ENCODE data around the gene MTFP1.
A peak's percentile ranks its signal among the peaks of the same experiment; 100 is the strongest.

The MTFP1 gene

DNA sequence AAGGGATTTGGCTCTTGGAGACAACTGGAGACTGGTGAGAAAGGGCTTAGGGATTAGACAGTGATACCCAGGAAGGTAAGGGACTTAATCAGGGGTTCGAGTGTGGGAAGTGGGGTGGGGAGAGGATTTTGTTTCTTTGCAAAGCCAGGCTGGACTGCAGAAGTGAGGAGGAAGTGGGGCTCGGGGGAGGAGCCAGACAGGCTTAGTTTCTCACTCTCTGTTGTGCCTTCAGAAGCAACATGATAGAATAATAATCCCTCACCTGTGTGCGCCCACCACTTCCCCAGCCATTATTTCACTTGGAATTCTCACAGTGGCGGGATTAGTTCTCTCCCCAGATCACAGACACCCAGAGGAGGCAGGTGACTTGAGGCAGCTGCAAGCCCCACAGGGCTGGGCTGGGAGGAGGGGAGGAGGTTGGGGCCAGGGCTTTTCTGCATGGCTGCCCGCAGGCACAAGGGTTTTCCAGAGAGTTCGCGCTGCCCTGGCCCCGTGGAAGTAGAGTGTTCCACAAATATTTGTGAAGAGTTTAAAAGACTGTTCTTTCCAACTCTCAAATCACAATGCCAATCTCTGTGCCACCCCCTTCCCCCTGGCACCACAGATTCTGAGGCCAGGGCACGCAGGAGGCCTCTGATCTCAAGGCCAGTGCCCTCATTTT is 32.8 kb upstream of the MTFP1 start:
- TF ChIP-seq CTCF (IDR thresholded peaks at IDR 0.05; ENCODE audit: low read length) (no peak), EZH2 (IDR thresholded peaks at IDR 0.05; ENCODE audit: borderline replicate concordance, low read length) (no peak)
- peak overlapping the region; percentile 8 for H3K4me3 ChIP-seq (ENCODE audit: low read depth, low read length, poor library complexity, severe bottlenecking)
- peak overlapping the region; percentile 1; the same call in 1 of the 2 replicates for H3K9ac ChIP-seq (ENCODE audit: low read length)
- peak overlapping the region; percentile 6 for H3K27ac ChIP-seq (ENCODE audit: low read depth, low read length, poor library complexity, severe bottlenecking)
- H2AFZ ChIP-seq (ENCODE audit: low read length) = peak overlapping the region; percentile 1; the same call in 1 of the 2 replicates
- H3K4me2 ChIP-seq (ENCODE audit: low read length) = peak overlapping the region; percentile 40
- H3K36me3 ChIP-seq (ENCODE audit: insufficient read depth, low read length) = peaks cover 6% of the 10 kb centered on the region; the same call in 1 of the 2 replicates
- H3K27me3 ChIP-seq (ENCODE audit: insufficient read depth, low read length) = peaks cover 5% of the 10 kb centered on the region
- H4K20me1 ChIP-seq (ENCODE audit: insufficient read depth, low read length) = no peaks in the 10 kb centered on the region
- H3K4me1 ChIP-seq (ENCODE audit: insufficient read depth, low read length, severe bottlenecking) = peaks cover 36% of the 10 kb centered on the region
- no peaks in the 10 kb centered on the region for H3K9me2 ChIP-seq (ENCODE audit: low read depth, low read length)
- no peaks in the 10 kb centered on the region for H3K79me2 ChIP-seq (ENCODE audit: insufficient read depth, low read length)
- no peaks in the 10 kb centered on the region for H3F3A ChIP-seq (ENCODE audit: insufficient read depth, low read length)
- H3K9me3 ChIP-seq (ENCODE audit: low read length) = peaks cover 7% of the 10 kb centered on the region

GRCh38 chr22:30393322-30393680 is 32.3 kb upstream of the MTFP1 start:
- no peaks in the 10 kb centered on the region for H3F3A ChIP-seq (ENCODE audit: insufficient read depth, low read length)
- no peaks in the 10 kb centered on the region for H4K20me1 ChIP-seq (ENCODE audit: insufficient read depth, low read length)
- H2AFZ ChIP-seq (ENCODE audit: low read length) = no peak overlapping the region; the same call in 1 of the 2 replicates
- H3K4me3 ChIP-seq (ENCODE audit: low read depth, low read length, poor library complexity, severe bottlenecking) = no peak overlapping the region
- no peak overlapping the region; the same call in 1 of the 2 replicates for H3K9ac ChIP-seq (ENCODE audit: low read length)
- H3K4me2 ChIP-seq (ENCODE audit: low read length) = peak overlapping the region; percentile 40; the same call in 1 of the 2 replicates
- peaks cover 6% of the 10 kb centered on the region for H3K27me3 ChIP-seq (ENCODE audit: insufficient read depth, low read length)
- no peak overlapping the region for H3K27ac ChIP-seq (ENCODE audit: low read depth, low read length, poor library complexity, severe bottlenecking)
- no peak for TF ChIP-seq CTCF (IDR thresholded peaks at IDR 0.05; ENCODE audit: low read length)
- TF ChIP-seq EZH2 (IDR thresholded peaks at IDR 0.05; ENCODE audit: borderline replicate concordance, low read length) = no peak
- no peaks in the 10 kb centered on the region for H3K79me2 ChIP-seq (ENCODE audit: insufficient read depth, low read length)
- H3K36me3 ChIP-seq (ENCODE audit: insufficient read depth, low read length) = peaks cover 6% of the 10 kb centered on the region; the same call in 1 of the 2 replicates
- peaks cover 7% of the 10 kb centered on the region for H3K9me3 ChIP-seq (ENCODE audit: low read length)
- no peaks in the 10 kb centered on the region for H3K9me2 ChIP-seq (ENCODE audit: low read depth, low read length)
- H3K4me1 ChIP-seq (ENCODE audit: insufficient read depth, low read length, severe bottlenecking) = peaks cover 36% of the 10 kb centered on the region

DNA sequence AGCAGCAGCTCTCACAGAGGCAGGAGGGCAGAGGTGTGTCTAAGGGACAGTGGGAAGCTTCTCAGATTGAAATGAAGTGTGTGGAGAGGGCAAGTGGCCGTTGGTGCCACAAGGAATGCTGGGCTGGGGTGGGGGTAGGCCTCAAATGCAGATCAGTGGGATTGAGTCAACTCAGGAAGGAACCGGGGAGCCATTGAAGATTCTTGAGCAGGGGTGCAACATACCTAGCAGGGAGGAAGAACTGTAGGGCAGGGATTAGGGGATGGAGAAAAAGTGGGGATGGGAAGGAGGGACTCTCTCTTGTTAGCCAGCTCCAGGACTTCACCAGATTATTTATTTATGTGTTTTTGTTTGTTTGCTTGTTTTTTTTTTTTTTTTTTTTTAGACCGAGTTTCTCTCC is 31.7 kb upstream of the MTFP1 start:
- H3F3A ChIP-seq (ENCODE audit: insufficient read depth, low read length) = no peaks in the 10 kb centered on the region
- TF ChIP-seq EZH2 (IDR thresholded peaks at IDR 0.05; ENCODE audit: borderline replicate concordance, low read length) (no peak), CTCF (IDR thresholded peaks at IDR 0.05; ENCODE audit: low read length) (no peak)
- no peak overlapping the region for H2AFZ ChIP-seq (ENCODE audit: low read length)
- H3K9ac ChIP-seq (ENCODE audit: low read length) = no peak overlapping the region
- no peaks in the 10 kb centered on the region for H4K20me1 ChIP-seq (ENCODE audit: insufficient read depth, low read length)
- no peak overlapping the region for H3K27ac ChIP-seq (ENCODE audit: low read depth, low read length, poor library complexity, severe bottlenecking)
- H3K79me2 ChIP-seq (ENCODE audit: insufficient read depth, low read length) = no peaks in the 10 kb centered on the region
- peaks cover 7% of the 10 kb centered on the region for H3K9me3 ChIP-seq (ENCODE audit: low read length)
- no peaks in the 10 kb centered on the region for H3K9me2 ChIP-seq (ENCODE audit: low read depth, low read length)
- H3K4me3 ChIP-seq (ENCODE audit: low read depth, low read length, poor library complexity, severe bottlenecking) = no peak overlapping the region
- peaks cover 6% of the 10 kb centered on the region for H3K27me3 ChIP-seq (ENCODE audit: insufficient read depth, low read length)
- H3K36me3 ChIP-seq (ENCODE audit: insufficient read depth, low read length) = peaks cover 6% of the 10 kb centered on the region; the same call in 1 of the 2 replicates
- no peak overlapping the region for H3K4me2 ChIP-seq (ENCODE audit: low read length)
- H3K4me1 ChIP-seq (ENCODE audit: insufficient read depth, low read length, severe bottlenecking) = peaks cover 36% of the 10 kb centered on the region

Measured in OCI-LY1 (cell line).